ENCODE results near the gene PLK5.

- TF ChIP-seq CTCF (IDR thresholded peaks at IDR 0.05; ENCODE audit: low read length) (no peak), EZH2 (IDR thresholded peaks at IDR 0.05; ENCODE audit: borderline replicate concordance, low read length) (no peak)
Observed at GRCh38 chr19:1489463-1490310, 34.2 kb upstream of the PLK5 start.

Measured in OCI-LY1 (cell line).